Testis (tissue), 2 donors: Measurements from ENCODE around the gene KCNQ1.

Experiments
- CTCF ChIP-seq, 3 experiments: fragments of 450-650 bp in 2 of 3; fragments of 200-600 bp in 1 of 3; sonication (generic) in 1 of 3; IDR thresholded peaks; one replicate each; pipeline ENCODE4 v1.5.1; 2016 to 2019; ENCODE audit warnings: antibody characterized with exemption in 3 of 3, mild to moderate bottlenecking in 2 of 3, moderate library complexity in 1 of 3
- POLR2A ChIP-seq: fragments of 450-650 bp; IDR thresholded peaks from one replicate; pipeline ENCODE4 v1.6.1; 2017; ENCODE audit warnings: antibody characterized with exemption, mild to moderate bottlenecking, moderate library complexity

DNA sequence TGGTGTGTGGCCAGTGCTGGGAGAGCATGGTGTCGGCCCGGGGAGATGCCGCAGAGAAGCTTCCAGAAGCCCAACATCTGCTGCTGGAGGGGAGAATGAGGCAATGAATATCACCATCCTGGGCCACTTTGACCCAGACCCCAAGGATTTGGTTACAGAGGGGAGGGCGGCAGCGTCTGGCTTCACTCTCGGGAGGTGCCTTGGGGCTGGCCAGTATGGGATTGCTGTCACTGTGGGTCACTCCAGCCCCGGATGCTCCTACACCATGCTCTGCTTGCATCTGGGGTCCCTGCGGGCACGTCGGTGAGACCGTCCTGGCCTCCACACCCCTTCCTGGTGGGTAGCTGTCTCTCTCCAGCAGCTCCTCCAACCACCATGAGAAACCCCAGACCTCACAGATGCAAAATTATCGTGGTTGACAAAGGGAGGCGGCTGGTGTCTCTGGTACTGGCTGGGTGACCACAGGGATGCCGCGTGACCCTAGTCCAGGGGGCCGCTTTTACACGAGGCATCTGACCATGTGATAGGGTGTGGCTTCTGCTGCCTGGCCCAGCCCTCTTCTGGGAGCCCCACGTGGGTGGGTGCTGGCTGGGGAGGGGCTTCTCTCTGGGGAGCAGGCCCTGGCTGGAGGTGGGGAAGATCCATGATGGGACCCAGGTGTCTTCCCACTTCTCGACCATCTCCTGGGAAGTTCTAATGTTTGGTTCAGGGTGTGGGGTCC lies 5.7 kb downstream of the KCNQ1 start:
- TF ChIP-seq CTCF (IDR thresholded peaks at IDR 0.05) (no peak), POLR2A (no peak)
